ENCODE results near the gene ANKFN1.
A peak's percentile ranks its signal among the peaks of the same experiment; 100 is the strongest.

ANKFN1 gene

DNA sequence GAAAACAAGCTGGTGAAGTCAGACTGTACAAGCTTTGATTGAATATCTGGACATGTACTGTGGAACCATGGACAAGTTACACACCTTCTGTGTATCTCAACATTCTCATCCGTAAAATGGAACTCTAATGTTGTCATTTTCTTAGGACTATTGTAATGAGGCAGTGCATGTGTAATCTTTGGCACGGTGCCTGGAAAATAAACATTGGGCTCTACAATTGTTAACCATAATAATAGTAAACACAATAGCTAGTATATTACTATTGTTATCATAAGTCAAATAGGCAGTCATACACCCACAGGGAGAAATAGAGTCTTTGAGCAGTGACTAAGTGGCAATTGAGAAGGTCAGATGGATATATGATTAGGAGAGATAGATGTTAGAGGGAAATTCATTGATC lies 39.8 kb upstream of the ANKFN1 start:
- TF ChIP-seq, protein P1, sequence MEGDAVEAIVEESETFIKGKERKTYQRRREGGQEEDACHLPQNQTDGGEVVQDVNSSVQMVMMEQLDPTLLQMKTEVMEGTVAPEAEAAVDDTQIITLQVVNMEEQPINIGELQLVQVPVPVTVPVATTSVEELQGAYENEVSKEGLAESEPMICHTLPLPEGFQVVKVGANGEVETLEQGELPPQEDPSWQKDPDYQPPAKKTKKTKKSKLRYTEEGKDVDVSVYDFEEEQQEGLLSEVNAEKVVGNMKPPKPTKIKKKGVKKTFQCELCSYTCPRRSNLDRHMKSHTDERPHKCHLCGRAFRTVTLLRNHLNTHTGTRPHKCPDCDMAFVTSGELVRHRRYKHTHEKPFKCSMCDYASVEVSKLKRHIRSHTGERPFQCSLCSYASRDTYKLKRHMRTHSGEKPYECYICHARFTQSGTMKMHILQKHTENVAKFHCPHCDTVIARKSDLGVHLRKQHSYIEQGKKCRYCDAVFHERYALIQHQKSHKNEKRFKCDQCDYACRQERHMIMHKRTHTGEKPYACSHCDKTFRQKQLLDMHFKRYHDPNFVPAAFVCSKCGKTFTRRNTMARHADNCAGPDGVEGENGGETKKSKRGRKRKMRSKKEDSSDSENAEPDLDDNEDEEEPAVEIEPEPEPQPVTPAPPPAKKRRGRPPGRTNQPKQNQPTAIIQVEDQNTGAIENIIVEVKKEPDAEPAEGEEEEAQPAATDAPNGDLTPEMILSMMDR (IDR thresholded peaks at IDR 0.05; ENCODE audit: low read depth, low read length): no peak

GRCh38 chr17:56114469-56114868 lies 38.8 kb upstream of the ANKFN1 start:
- no peak for DNase-seq (ENCODE audit: low read depth, low spot score)
- in situ Hi-C loops (cut with HindIII; ENCODE audit: low sequenced_read_pairs): no loop called here
- TF ChIP-seq, protein P1 (IDR thresholded peaks at IDR 0.05; ENCODE audit: low read depth, low read length): no peak
- no peak overlapping the region for H3K4me3 ChIP-seq (ENCODE audit: low read depth, low read length)

More for the DNA sequence above, 39.8 kb upstream of the ANKFN1 start:
- no peak overlapping the region for H3K4me3 ChIP-seq (ENCODE audit: low read depth, low read length)
- no peak for DNase-seq (ENCODE audit: low read depth, low spot score)
- in situ Hi-C loops (cut with HindIII; ENCODE audit: low sequenced_read_pairs): no loop called here

DNA sequence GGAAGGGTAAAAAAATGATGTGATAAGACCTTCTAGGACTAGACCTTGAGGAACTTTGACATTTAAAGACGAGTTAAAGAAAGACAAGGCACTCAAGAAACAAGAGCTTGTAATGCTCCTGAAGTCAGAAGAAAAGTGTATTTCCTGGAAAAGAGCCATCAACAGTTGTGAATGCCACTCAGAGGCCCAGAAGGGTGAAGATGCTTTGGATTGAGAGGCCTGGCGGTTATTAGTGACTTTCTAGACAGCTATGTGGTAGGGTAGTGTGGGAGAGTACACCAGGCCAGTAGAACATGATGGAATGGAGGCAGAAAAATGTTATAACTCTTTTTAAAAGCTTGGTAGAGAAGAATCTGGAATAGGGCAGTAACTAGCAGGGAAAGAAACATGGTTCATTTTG lies 34.1 kb upstream of the ANKFN1 start:
- TF ChIP-seq, protein P1 (IDR thresholded peaks at IDR 0.05; ENCODE audit: low read depth, low read length): no peak
- in situ Hi-C loops (cut with HindIII; ENCODE audit: low sequenced_read_pairs): no loop called here
- H3K4me3 ChIP-seq (ENCODE audit: low read depth, low read length): no peak overlapping the region
- no peak for DNase-seq (ENCODE audit: low read depth, low spot score)

- no peak overlapping the region for H3K4me3 ChIP-seq (ENCODE audit: low read depth, low read length)
- TF ChIP-seq, protein P1 (IDR thresholded peaks at IDR 0.05; ENCODE audit: low read depth, low read length): no peak
- in situ Hi-C loops (cut with HindIII; ENCODE audit: low sequenced_read_pairs): no loop called here
- DNase-seq (ENCODE audit: low read depth, low spot score): no peak
These were observed 33.3 kb upstream of the ANKFN1 start for GRCh38 chr17:56119936-56120335.

- DNase-seq (ENCODE audit: low read depth, low spot score): no peak
These were observed 31.9 kb upstream of the ANKFN1 start for GRCh38 chr17:56121191-56122051.

GRCh38 chr17:56125830-56126819 lies 27.1 kb upstream of the ANKFN1 start:
- peak; percentile 84 for DNase-seq (ENCODE audit: low read depth, low spot score)
- in situ Hi-C loops (cut with HindIII; ENCODE audit: low sequenced_read_pairs): no loop called here
- H3K4me3 ChIP-seq (ENCODE audit: low read depth, low read length): no peak overlapping the region
- TF ChIP-seq, protein P1 (IDR thresholded peaks at IDR 0.05; ENCODE audit: low read depth, low read length): peak; percentile 82

More at GRCh38 chr17:56121191-56122051, 31.9 kb upstream of the ANKFN1 start:
- in situ Hi-C loops (cut with HindIII; ENCODE audit: low sequenced_read_pairs): no loop called here
- TF ChIP-seq, protein P1 (IDR thresholded peaks at IDR 0.05; ENCODE audit: low read depth, low read length): peak; percentile 33
- no peak overlapping the region for H3K4me3 ChIP-seq (ENCODE audit: low read depth, low read length)

Measured in astrocyte of the spinal cord (primary cell).